HUES64 (cell line): ENCODE results near the gene DAPK2.
"Not testable (repeated sequence)": the region's sequence is repeated elsewhere in the genome, so short reads cannot be mapped to it uniquely, and the experiment has no call there.

Experiments
- H3K27ac ChIP-seq: 2 replicates; pipeline ENCODE4 v1.7.0; 2013; ENCODE audit warnings: low read depth, low read length, inconsistent platforms
- H3K27me3 ChIP-seq: 2 replicates; pipeline ENCODE4 v1.6.1; 2013; ENCODE audit warnings: mild to moderate bottlenecking, low read length; ENCODE audit not compliant: insufficient read depth
- H3K36me3 ChIP-seq: 2 replicates; pipeline ENCODE4 v1.6.1; 2013; ENCODE audit warnings: mild to moderate bottlenecking, low read length; ENCODE audit not compliant: insufficient read depth
- H3K4me1 ChIP-seq: 2 replicates; pipeline ENCODE4 v1.6.1; 2013; ENCODE audit warnings: mild to moderate bottlenecking, low read length, moderate library complexity; ENCODE audit not compliant: insufficient read depth
- H3K4me3 ChIP-seq: 2 replicates; pipeline ENCODE4 v1.5.1; 2013; ENCODE audit warnings: mild to moderate bottlenecking, low read length, moderate library complexity
- H3K9ac ChIP-seq: 2 replicates; pipeline ENCODE4 v1.6.1; 2013; ENCODE audit warnings: mild to moderate bottlenecking, low read depth, low read length
- H3K9me3 ChIP-seq: 2 replicates; pipeline ENCODE4 v1.6.1; 2013; ENCODE audit warnings: low read depth, low read length; ENCODE audit not compliant: insufficient read depth
- WGBS: fragments of 150-250, 120-280 bp; methylation state at CpG from one replicate; pipeline ENCODE4 v1.1.7; 2013; ENCODE audit warnings: missing lambda C conversion rate; 5-methylcytosine and 5-hydroxymethylcytosine counted together

Gene DAPK2

DNA sequence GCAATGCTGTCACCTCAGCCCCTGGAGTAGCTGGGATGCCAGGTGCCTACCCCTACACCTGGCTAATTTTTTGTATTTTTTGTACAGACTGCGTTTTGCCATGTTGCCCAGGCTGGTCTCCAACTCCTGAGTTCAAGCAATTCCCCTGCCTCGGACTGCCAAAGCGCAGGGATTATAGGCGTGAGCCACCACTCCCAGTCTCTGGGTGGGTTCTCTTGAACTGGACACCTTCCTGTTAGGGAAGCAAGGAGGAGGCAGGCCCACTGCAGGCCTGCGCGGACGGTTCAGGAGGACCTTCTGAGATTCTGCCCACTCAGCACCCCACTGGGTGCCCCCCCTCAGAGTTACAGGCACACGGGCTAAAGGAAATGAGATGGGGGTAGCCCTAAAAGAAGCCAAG is 138.8 kb downstream of the DAPK2 start:
- Histone ChIP-seq H3K9ac (no peak overlapping the region), H3K4me3 (no peak overlapping the region), H3K36me3 (no peaks in the 10 kb centered on the region), H3K4me1 (no peaks in the 10 kb centered on the region), H3K27ac (no peak overlapping the region), H3K27me3 (no peaks in the 10 kb centered on the region), H3K9me3 (no peaks in the 10 kb centered on the region)
- WGBS = 95% methylated on average over 8 of the region's 8 CpGs

GRCh38 chr15:63906266-63906584 is 140.1 kb downstream of the DAPK2 start:
- Histone ChIP-seq H3K4me1 (no peaks in the 10 kb centered on the region), H3K27me3 (no peaks in the 10 kb centered on the region), H3K4me3 (no peak overlapping the region), H3K9ac (no peak overlapping the region), H3K36me3 (no peaks in the 10 kb centered on the region), H3K27ac (no peak overlapping the region), H3K9me3 (no peaks in the 10 kb centered on the region)
- 96% methylated on average over 4 of the region's 4 CpGs for WGBS

- Histone ChIP-seq H3K9me3 (no peaks in the 10 kb centered on the region), H3K4me3 (no peak overlapping the region), H3K27ac (no peak overlapping the region), H3K36me3 (no peaks in the 10 kb centered on the region), H3K27me3 (no peaks in the 10 kb centered on the region), H3K4me1 (no peaks in the 10 kb centered on the region), H3K9ac (no peak overlapping the region)
- WGBS = 92% methylated on average over 8 of the region's 8 CpGs
These were observed 140.6 kb downstream of the DAPK2 start for GRCh38 chr15:63905558-63906265.

DNA sequence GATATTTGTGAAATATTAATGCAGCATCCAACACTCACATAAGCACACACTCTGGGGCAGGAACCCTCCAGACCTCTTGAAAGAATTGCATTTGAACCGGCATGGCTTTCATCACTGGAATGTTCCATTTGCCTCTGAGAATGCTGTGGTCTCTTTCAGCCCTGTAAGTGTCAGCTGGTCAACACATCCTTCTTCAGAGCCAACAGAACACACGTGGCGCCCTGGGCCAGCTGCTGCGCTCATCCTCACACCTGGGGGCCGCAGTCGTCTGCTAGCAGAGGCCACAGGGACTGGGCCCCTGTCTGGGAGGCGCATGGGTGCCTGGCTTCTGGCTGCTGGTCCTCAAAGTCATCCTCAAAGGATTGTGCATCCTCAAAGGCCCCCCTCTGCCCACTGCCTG is 141.2 kb downstream of the DAPK2 start:
- Histone ChIP-seq H3K9ac (no peak overlapping the region), H3K9me3 (no peaks in the 10 kb centered on the region), H3K4me3 (no peak overlapping the region), H3K4me1 (no peaks in the 10 kb centered on the region), H3K27me3 (no peaks in the 10 kb centered on the region), H3K27ac (no peak overlapping the region), H3K36me3 (no peaks in the 10 kb centered on the region)
- 83% methylated on average over 7 of the region's 7 CpGs for WGBS

GRCh38 chr15:63904042-63904441 is 142.2 kb downstream of the DAPK2 start:
- H3K9ac ChIP-seq = no peak overlapping the region
- no peaks in the 10 kb centered on the region for H3K9me3 ChIP-seq
- WGBS = 74% methylated on average over 3 of the region's 4 CpGs
- no peaks in the 10 kb centered on the region for H3K36me3 ChIP-seq
- H3K4me3 ChIP-seq = no peak overlapping the region
- H3K27ac ChIP-seq = no peak overlapping the region
- no peaks in the 10 kb centered on the region for H3K4me1 ChIP-seq
- H3K27me3 ChIP-seq = no peaks in the 10 kb centered on the region

- 94% methylated on average over 8 of the region's 8 CpGs for WGBS
- H3K4me3 ChIP-seq = no peak overlapping the region
- no peaks in the 10 kb centered on the region for H3K36me3 ChIP-seq
- no peaks in the 10 kb centered on the region for H3K4me1 ChIP-seq
- H3K9ac ChIP-seq = no peak overlapping the region
- H3K27me3 ChIP-seq = no peaks in the 10 kb centered on the region
- no peak overlapping the region for H3K27ac ChIP-seq
- H3K9me3 ChIP-seq = no peaks in the 10 kb centered on the region
These were observed 143.6 kb downstream of the DAPK2 start for GRCh38 chr15:63902671-63903035.

DNA sequence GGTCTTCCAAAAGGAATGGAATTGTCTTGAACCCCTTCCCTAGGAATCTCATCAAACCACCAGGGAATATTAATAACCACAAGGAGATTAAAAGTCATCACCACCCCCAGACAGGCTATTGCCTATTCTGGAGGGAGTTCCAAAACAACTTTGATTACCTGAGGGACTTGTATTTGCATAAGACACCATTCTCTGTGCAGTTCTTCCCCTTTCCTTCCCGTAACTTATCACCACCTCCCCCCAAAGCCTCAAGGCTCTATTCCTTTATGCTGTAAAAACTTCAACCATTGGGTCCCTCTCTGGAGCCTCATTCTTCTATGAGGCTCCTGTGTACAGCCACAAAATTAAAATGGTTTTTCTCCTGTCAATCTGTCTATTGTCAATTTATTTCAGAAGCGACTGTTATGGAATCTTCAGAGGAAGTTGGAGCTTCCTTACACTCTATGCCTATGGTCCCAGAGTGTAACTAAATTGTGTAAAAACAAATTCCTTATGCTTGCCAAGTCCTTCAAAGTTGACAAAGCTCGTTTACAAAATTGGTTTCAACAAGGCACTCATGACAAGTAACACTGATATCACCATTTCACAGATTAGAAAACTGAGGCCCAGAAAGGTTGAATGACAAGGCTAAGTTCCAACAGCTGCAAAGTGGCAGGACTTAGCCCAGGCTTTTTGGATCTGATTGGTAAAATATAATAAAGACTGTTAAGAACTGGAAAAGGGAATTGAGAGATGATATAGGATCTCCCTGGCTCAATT is 144.2 kb downstream of the DAPK2 start:
- Histone ChIP-seq H3K27me3 (no peaks in the 10 kb centered on the region), H3K4me3 (no peak overlapping the region), H3K4me1 (no peaks in the 10 kb centered on the region), H3K9me3 (no peaks in the 10 kb centered on the region), H3K27ac (no peak overlapping the region), H3K9ac (no peak overlapping the region), H3K36me3 (no peaks in the 10 kb centered on the region)
- 88% methylated on average over 3 of the region's 3 CpGs for WGBS

GRCh38 chr15:63900306-63900705 is 146.0 kb downstream of the DAPK2 start:
- H3K9me3 ChIP-seq = no peaks in the 10 kb centered on the region
- no peak overlapping the region for H3K4me3 ChIP-seq
- WGBS = 87% methylated on average over 1 of the region's 1 CpG
- H3K27me3 ChIP-seq = no peaks in the 10 kb centered on the region
- H3K9ac ChIP-seq = no peak overlapping the region
- no peak overlapping the region for H3K27ac ChIP-seq
- H3K4me1 ChIP-seq = peaks cover 6% of the 10 kb centered on the region; the same call in 1 of the 2 replicates
- H3K36me3 ChIP-seq = no peaks in the 10 kb centered on the region

- not testable (repeated sequence) for H3K4me3 ChIP-seq, H3K36me3 ChIP-seq, H3K27me3 ChIP-seq, H3K4me1 ChIP-seq, H3K9ac ChIP-seq, H3K9me3 ChIP-seq, H3K27ac ChIP-seq
- 96% methylated on average over 7 of the region's 7 CpGs for WGBS
These were observed 146.7 kb downstream of the DAPK2 start for GRCh38 chr15:63899606-63900005.

DNA sequence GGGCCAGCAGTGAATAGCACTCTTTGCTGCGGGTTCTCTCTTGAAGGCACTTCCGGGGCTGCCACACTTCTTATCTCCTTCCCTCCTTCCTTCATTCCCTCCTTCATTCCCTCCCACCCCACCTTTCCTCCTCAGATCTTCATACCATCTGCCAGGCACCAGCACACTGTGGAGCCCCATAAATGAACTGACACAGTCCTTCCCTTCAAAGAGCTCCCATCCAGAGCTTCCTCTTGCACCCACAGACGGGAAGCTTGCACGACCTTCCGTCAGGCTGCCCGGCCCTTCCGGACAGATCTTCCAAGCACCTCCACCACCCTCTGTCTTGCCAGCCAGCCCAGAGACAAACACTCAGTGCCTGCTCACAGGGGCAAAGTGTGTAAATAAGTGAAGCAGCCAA is 147.1 kb downstream of the DAPK2 start:
- H3K36me3 ChIP-seq = no peaks in the 10 kb centered on the region
- H3K9me3 ChIP-seq = no peaks in the 10 kb centered on the region
- 92% methylated on average over 7 of the region's 7 CpGs for WGBS
- H3K27me3 ChIP-seq = no peaks in the 10 kb centered on the region
- no peak overlapping the region for H3K27ac ChIP-seq
- no peak overlapping the region for H3K9ac ChIP-seq
- H3K4me3 ChIP-seq = no peak overlapping the region
- H3K4me1 ChIP-seq = peaks cover 6% of the 10 kb centered on the region; the same call in 1 of the 2 replicates

- WGBS = 73% methylated on average over 15 of the region's 15 CpGs
- no peaks in the 10 kb centered on the region for H3K36me3 ChIP-seq
- no peak overlapping the region for H3K27ac ChIP-seq
- H3K9ac ChIP-seq = no peak overlapping the region
- peaks cover 6% of the 10 kb centered on the region; the same call in 1 of the 2 replicates for H3K4me1 ChIP-seq
- H3K27me3 ChIP-seq = no peaks in the 10 kb centered on the region
- H3K9me3 ChIP-seq = no peaks in the 10 kb centered on the region
- H3K4me3 ChIP-seq = no peak overlapping the region
These were observed 149.8 kb downstream of the DAPK2 start for GRCh38 chr15:63896336-63897115.
